GM13977 (cell line): Measurements from ENCODE around the gene VIL1.

Experiments used
- DNase-seq: peaks from one replicate; pipeline ENCODE4 v3.0.0; 2012; ENCODE audit warnings: low spot score
- CTCF ChIP-seq: IDR thresholded peaks from 2 replicates; pipeline ENCODE4 v1.5.1; 2012; ENCODE audit warnings: mild to moderate bottlenecking, control low read depth; ENCODE audit not compliant: insufficient read depth; ENCODE audit errors: extremely low read depth, missing control alignments
- in situ Hi-C: fragments of 300-500 bp; cut with MboI; formaldehyde crosslinking; loops from one replicate; pipeline ENCODE4 v1.12.0; 2022; ENCODE audit warnings: low sequenced_read_pairs, low pct_unique_long_range_greater_than_20kb, mixed read lengths, inconsistent platforms; ENCODE audit not compliant: unreplicated experiment

The VIL1 gene

GRCh38 chr2:218476676-218477075 is 57.8 kb downstream of the VIL1 start:
- in situ Hi-C loops = no loop called here
- TF ChIP-seq CTCF = no peak
- no peak for DNase-seq

- no peak for TF ChIP-seq CTCF
- in situ Hi-C loops = no loop called here
- DNase-seq = no peak
These were observed 58.3 kb downstream of the VIL1 start for GRCh38 chr2:218477247-218477646.

GRCh38 chr2:218478544-218478943 is 59.6 kb downstream of the VIL1 start:
- DNase-seq = no peak
- in situ Hi-C loops = no loop called here
- TF ChIP-seq CTCF = no peak

- in situ Hi-C loops = no loop called here
- DNase-seq = no peak
- no peak for TF ChIP-seq CTCF
These were observed 60.7 kb downstream of the VIL1 start for GRCh38 chr2:218479595-218479994.

GRCh38 chr2:218482651-218483050 is 63.7 kb downstream of the VIL1 start:
- DNase-seq = peak; percentile 22
- no peak for TF ChIP-seq CTCF
- in situ Hi-C loops = no loop called here

DNA sequence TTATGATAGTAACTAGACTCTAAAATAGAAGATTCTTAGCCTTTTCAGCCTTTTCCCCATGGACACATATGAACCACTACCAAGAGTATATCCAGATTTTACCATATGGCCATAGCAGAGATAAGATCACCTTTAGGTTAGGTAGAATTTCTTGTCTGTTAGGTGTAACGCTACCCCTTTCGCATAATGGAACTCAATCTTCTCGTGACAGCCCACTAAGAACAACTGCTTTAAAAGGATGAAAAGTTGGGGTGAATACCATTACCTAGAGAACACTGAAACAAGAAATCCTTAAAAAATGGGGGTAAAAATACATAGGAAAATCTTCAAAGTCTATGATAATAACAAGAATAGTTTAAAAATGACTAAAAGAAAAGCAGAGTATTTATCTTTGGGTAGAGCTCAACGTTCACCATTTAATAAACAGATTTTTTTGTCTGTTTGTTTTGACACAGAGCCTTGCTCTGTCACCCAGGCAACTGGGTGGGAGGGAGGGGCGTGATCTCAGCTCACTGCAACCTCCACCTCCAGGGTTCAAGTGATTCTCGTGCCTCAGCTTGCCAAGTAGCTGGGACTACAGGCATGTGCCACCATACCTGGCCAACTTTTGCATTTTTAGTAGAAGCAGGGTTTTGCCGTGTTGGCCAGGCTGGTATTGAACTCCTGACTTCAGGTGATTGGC is 67.2 kb downstream of the VIL1 start:
- no peak for DNase-seq
- in situ Hi-C loops = no loop called here
- no peak for TF ChIP-seq CTCF
